Heart left ventricle (tissue), 16 donors: ENCODE data around the gene SCN4B. TPM values are rescaled to one million over a fixed set of nuclear protein-coding genes. Genes with fewer than 3 reads are reported as not detected.

Experiments
- ATAC-seq, 4 donors: fragments of 200-7000 bp; cut with Tn5 transposase; one replicate each; pipeline ENCODE4 v1.9.1; 2020 to 2022; ENCODE audit warnings: moderate library complexity in 4 of 4, mild to moderate bottlenecking in 3 of 4, moderate number of reproducible peaks in 1 of 4
- DNase-seq, 5 donors: peaks; one replicate each; pipeline ENCODE4 v3.0.0-alpha.2; 2020
- H3K27ac ChIP-seq, 12 donors: fragments of 200-600 bp; sonication (generic) in 4 of 12; one replicate each; pipeline versions ENCODE4 v1.5.0 to v1.8.0; 2016 to 2022; ENCODE audit warnings: mild to moderate bottlenecking in 2 of 12
- H3K27me3 ChIP-seq, 9 donors: fragments of 200-600 bp; sonication (generic) in 2 of 9; one replicate each; pipeline versions ENCODE4 v1.5.1 to v1.8.0; 2016 to 2022; ENCODE audit warnings: mild to moderate bottlenecking in 3 of 9
- H3K36me3 ChIP-seq, 9 donors: fragments of 200-600 bp; sonication (generic) in 2 of 9; one replicate each; pipeline versions ENCODE4 v1.5.0 to v1.8.0; 2018 to 2022; ENCODE audit warnings: mild to moderate bottlenecking in 2 of 9
- H3K4me1 ChIP-seq, 12 donors: fragments of 200-600 bp; sonication (generic) in 4 of 12; one replicate each; pipeline versions ENCODE4 v1.5.0 to v1.8.0; 2016 to 2022; ENCODE audit warnings: mild to moderate bottlenecking in 3 of 12
- H3K4me3 ChIP-seq, 12 donors: fragments of 200-600 bp; sonication (generic) in 4 of 12; one replicate each; pipeline versions ENCODE4 v1.5.0 to v1.8.0; 2017 to 2022; ENCODE audit warnings: mild to moderate bottlenecking in 9 of 12, moderate library complexity in 4 of 12
- H3K9me3 ChIP-seq, 12 donors: fragments of 200-600 bp; sonication (generic) in 4 of 12; one replicate each; pipeline versions ENCODE4 v1.5.0 to v1.8.0; 2016 to 2022; ENCODE audit warnings: mild to moderate bottlenecking in 1 of 12
- POLR2A ChIP-seq, 2 donors: fragments of 450-650 bp; IDR thresholded peaks; one replicate each; pipeline ENCODE4 v1.6.1; 2017; ENCODE audit warnings: antibody characterized with exemption in 2 of 2, mild to moderate bottlenecking in 2 of 2, moderate library complexity in 2 of 2
- WGBS, 4 donors: extraction: QIAGEN DNeasy Blood & Tissue Kit in 2 of 4; methylation state at CpG; one replicate each; pipeline versions ENCODE4 v1.1.5 to v1.1.7; 2013 to 2018; 5-methylcytosine and 5-hydroxymethylcytosine counted together
- intact Hi-C, 10 donors: fragments of 100-400 bp; cut with DNase I; formaldehyde crosslinking; loops; one replicate each; pipeline versions ENCODE4 v1.11.1 to v1.14.2; 2022
- polyA plus RNA-seq, 2 donors: library from polyadenylated mRNA; stranded (reverse); fragments of 200-250 nt; gene quantifications; one replicate each; pipeline ENCODE4 v1.2.3, GENCODE V29; 2013
- total RNA-seq, 9 donors: library from RNA; depleted of rRNA in 2 of 9; stranded (reverse); fragments of >200 nt in 2 of 9; fragmentation: NEBNext Ultra II Directional in 3 of 9; extraction: Animal tissue kit (Norgen Biotek cat#: 25700) in 3 of 9; gene quantifications; one replicate each; pipeline versions ENCODE4 v1.1.0 to v1.2.4, GENCODE V29; 2016 to 2023
- TF ChIP-seq, protein P1 (sequence below), 12 donors: fragments of 200-600 bp; sonication (generic) in 4 of 12; IDR thresholded peaks; one replicate each; pipeline versions ENCODE4 v1.5.0 to v1.8.0; 2018 to 2022; ENCODE audit warnings: antibody characterized with exemption in 12 of 12, mild to moderate bottlenecking in 5 of 12
- donor health status: ischemic (EF 13 %, LVEDD 7.1; RV severe dilation, severe dysfunction).
- donor health status: healthy with polysubstance abuse.
- donor health status: DM: no; HTN: yes; CAD: no.
- donor health status: DM: no; HTN: no; CAD: no.
- donor health status: ischemic (EF 25% LVEDD 6.9; RV normal size, moderate dysfunction).
- donor health status: ischemic (EF 25% LVEDD 5.7; RV mildly dilated, moderate dysfunction).
- donor health status: healthy.
- donor health status: DM: yes; HTN: yes; CAD: no.
- donor health status: ischemic (EF 35%, LVEDD 5.7; RV mildly dilated, moderate dysfunction).
- donor health status: nonischemic (EF 11% LVEDD 7.7; RV severe dilation, severe dysfunction).
- donor health status: DM: yes; HTN: yes; CAD: no.
- donor health status: PGD.
- donor health status: ischemic (EF 29% LVEDD 5.4; RV normal size, mild dysfunction).
- donor health status: nonischemic (EF 23%, LVEDD 6.1; RV moderate dilation, normal function).

SCN4B gene
- total and polyA plus RNA-seq, 11 donors: 2.1 to 16.9 (median 11.9) TPM

DNA sequence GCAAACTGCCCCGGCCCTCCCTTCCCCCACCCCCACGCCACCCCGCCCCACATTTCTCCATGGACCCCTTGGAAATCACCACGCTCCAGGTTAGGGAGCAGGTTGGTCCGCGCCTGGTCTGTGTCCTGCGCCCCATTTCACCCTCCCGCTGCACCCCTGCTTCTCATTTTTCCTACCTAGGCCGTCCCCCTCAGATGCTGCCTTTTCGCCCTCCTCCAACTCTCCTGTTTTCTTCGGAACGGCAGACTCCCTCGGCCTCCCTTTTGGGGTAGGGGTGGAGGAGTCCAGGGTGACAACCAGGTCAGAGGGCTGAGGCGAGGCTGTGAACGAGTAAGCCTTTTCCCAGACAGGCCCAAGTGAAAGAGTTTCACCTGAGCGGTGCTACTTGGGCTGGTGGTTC lies 893 bp upstream of the SCN4B start:
- Histone ChIP-seq H3K27me3 (peaks cover 0 to 60% (median 5%) of the 10 kb centered on the region in 9 donors), H3K4me1 (peaks cover 0 to 34% (median 10%) of the 10 kb centered on the region in 12 donors), H3K9me3 (no peaks in the 10 kb centered on the region), H3K27ac (no peak overlapping the region), H3K4me3 (peak overlapping the region in 11 of 12 donors; percentile 40 to 72 (median 58)), H3K36me3 (no peaks in the 10 kb centered on the region)
- no peak for ATAC-seq
- DNase-seq: peak in 1 of 5 donors; percentile 43
- TF ChIP-seq, protein P1, sequence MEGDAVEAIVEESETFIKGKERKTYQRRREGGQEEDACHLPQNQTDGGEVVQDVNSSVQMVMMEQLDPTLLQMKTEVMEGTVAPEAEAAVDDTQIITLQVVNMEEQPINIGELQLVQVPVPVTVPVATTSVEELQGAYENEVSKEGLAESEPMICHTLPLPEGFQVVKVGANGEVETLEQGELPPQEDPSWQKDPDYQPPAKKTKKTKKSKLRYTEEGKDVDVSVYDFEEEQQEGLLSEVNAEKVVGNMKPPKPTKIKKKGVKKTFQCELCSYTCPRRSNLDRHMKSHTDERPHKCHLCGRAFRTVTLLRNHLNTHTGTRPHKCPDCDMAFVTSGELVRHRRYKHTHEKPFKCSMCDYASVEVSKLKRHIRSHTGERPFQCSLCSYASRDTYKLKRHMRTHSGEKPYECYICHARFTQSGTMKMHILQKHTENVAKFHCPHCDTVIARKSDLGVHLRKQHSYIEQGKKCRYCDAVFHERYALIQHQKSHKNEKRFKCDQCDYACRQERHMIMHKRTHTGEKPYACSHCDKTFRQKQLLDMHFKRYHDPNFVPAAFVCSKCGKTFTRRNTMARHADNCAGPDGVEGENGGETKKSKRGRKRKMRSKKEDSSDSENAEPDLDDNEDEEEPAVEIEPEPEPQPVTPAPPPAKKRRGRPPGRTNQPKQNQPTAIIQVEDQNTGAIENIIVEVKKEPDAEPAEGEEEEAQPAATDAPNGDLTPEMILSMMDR (IDR thresholded peaks at IDR 0.05): no peak
- TF ChIP-seq POLR2A (IDR thresholded peaks at IDR 0.05): no peak
- 43 to 61% (median 51%) methylated on average over 14 to 16 of the region's 16 CpGs for WGBS, 4 donors
- intact Hi-C loops: loop anchor here in 1 of 10 donors (5.0 kb wide), 1 partner anchor 139 kb away; no protein-coding TSS in a partner anchor

DNA sequence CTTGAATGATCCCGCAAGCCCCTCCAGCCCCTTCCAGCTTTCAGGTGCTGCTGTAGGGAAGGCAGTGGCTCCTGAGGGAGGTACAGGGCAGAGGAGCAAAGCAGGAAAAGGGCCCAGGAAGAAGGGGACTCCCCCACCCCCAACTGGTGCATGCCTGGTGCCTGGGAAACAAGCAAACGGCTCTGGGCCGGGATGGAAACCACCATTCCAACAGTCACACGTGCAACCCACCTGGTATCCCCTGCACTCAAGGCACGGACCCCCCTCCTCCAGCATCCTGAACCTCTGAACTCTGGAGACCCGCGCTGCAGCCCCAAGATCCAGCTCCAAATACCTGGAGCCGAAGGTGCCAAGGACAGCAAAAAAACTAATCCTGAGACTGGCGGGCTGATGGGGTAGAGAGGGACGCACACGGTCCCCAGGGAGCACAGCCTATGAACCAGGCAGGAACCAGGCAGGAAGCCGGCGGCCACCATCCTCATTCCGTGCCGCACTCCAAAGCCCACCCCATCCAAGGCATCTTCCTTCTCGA lies 537 bp downstream of the SCN4B start:
- Histone ChIP-seq H3K36me3 (no peaks in the 10 kb centered on the region), H3K27me3 (peaks cover 0 to 54% (median 5%) of the 10 kb centered on the region in 9 donors), H3K27ac (peak overlapping the region in 10 of 12 donors; percentile 30 to 69 (median 62)), H3K9me3 (no peaks in the 10 kb centered on the region), H3K4me3 (peak overlapping the region; percentile 40 to 72 (median 58)), H3K4me1 (peaks cover 0 to 42% (median 11%) of the 10 kb centered on the region in 12 donors)
- intact Hi-C loops: loop anchor here in 1 of 10 donors (5.0 kb wide), 1 partner anchor 140 kb away; no protein-coding TSS in a partner anchor
- no peak for ATAC-seq
- WGBS, 4 donors: 10 to 23% (median 19%) methylated on average over 10 to 16 of the region's 16 CpGs
- peak in 1 of 5 donors; percentile 12 for DNase-seq
- TF ChIP-seq POLR2A (IDR thresholded peaks at IDR 0.05): no peak
- TF ChIP-seq, protein P1 (IDR thresholded peaks at IDR 0.05): no peak

DNA sequence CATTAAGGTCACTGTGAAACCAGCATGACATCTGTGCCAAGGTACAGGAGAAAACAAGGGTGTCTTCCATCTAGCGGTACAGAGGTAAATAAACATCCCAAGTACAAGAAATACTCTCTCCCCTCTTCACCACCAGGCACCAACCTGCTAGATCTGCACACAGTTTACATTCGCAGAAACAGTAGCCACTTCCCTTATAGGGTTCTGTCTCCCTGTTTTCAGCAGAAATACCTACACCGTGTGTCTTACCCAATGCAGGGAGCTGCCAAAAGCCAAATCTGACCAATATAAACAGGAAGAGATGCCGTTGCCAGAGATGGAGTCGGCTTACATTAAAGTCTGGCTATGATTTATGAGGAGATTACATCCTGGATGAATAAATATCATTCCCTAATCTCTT lies 1.2 kb downstream of the SCN4B start:
- H3K36me3 ChIP-seq: no peaks in the 10 kb centered on the region
- H3K9me3 ChIP-seq: no peaks in the 10 kb centered on the region
- H3K4me1 ChIP-seq: peaks cover 0 to 41% (median 10%) of the 10 kb centered on the region in 12 donors
- ATAC-seq (no peak), DNase-seq (no peak)
- peak overlapping the region in 2 of 12 donors; percentile 62 to 69 for H3K27ac ChIP-seq
- TF ChIP-seq, protein P1 (IDR thresholded peaks at IDR 0.05): no peak
- TF ChIP-seq POLR2A (IDR thresholded peaks at IDR 0.05): no peak
- intact Hi-C loops: loop anchor here in 1 of 10 donors (5.0 kb wide), 1 partner anchor 141 kb away; no protein-coding TSS in a partner anchor
- peaks cover 0 to 48% (median 5%) of the 10 kb centered on the region in 9 donors for H3K27me3 ChIP-seq
- WGBS, 4 donors: 54 to 65% (median 58%) methylated on average over 5 of the region's 5 CpGs
- peak overlapping the region in 8 of 12 donors; percentile 52 to 72 (median 62) for H3K4me3 ChIP-seq

DNA sequence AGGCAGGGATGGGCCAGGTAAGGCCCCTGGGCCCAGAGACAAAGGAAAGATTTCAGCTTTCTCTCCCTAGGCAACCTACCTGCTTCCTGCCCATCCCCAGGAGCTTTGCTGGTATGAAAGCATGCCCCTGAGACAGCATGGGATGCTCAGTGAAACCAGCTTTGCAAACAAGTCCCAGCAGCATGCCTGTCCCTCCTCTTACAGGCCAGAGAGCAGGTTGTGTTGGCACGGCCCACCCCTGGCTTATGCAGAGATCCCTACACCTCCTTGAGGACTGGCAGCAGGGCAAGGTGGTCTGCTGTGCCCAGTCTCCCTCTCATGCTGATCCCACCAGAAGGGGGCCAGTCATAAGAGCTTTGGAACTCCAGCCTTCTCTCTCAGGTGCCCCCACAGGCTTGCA lies 3.1 kb downstream of the SCN4B start:
- TF ChIP-seq POLR2A (IDR thresholded peaks at IDR 0.05): no peak
- TF ChIP-seq, protein P1 (IDR thresholded peaks at IDR 0.05): no peak
- WGBS, 4 donors: 50 to 87% (median 83%) methylated on average over 1 of the region's 1 CpG; no CpG with 5 or more reads in 1 of the 4 donors
- no peaks in the 10 kb centered on the region for H3K36me3 ChIP-seq
- ATAC-seq (no peak), DNase-seq (no peak)
- H3K27ac ChIP-seq: peak overlapping the region in 4 of 12 donors; percentile 52 to 80 (median 69)
- intact Hi-C loops: loop anchor here in 8 of 10 donors (5.0 to 10.0 kb wide), 7 partner anchors 85 to 338 kb away; partner anchors contain the start of gene UBE4A (in 5 of the 8)
- H3K27me3 ChIP-seq: peaks cover 0 to 28% (median 4%) of the 10 kb centered on the region in 9 donors
- H3K9me3 ChIP-seq: no peaks in the 10 kb centered on the region
- peaks cover 0 to 54% (median 20%) of the 10 kb centered on the region in 12 donors for H3K4me1 ChIP-seq
- peak overlapping the region in 2 of 12 donors; percentile 9 to 72 for H3K4me3 ChIP-seq
